GM12892 (cell line): Measurements from ENCODE around the gene LRFN2.

ENCODE experiments used
- POLR2A ChIP-seq: IDR thresholded peaks from 2 replicates; pipeline ENCODE4 v1.6.1; 2011; ENCODE audit warnings: low read depth, low read length, control low read depth
- POLR2AphosphoS5 ChIP-seq: IDR thresholded peaks from 2 replicates; pipeline ENCODE4 v1.6.1; 2011; ENCODE audit warnings: low read depth, low read length, control low read depth

- no peak for TF ChIP-seq POLR2A
- no peak for TF ChIP-seq POLR2AphosphoS5
Measured at GRCh38 chr6:40480678-40481077, 106.5 kb downstream of the LRFN2 start.
